CD14-positive monocyte (primary cell): ENCODE data around the gene MACROD2. TPM values are rescaled to one million over a fixed set of nuclear protein-coding genes. Genes with fewer than 3 reads are reported as not detected.

Source experiments
- DNase-seq, 3 donors: peaks; one replicate each; pipeline ENCODE4 v3.0.0-alpha.2; 2011 to 2022
- H2AFZ ChIP-seq: 2 replicates; pipeline ENCODE4 v1.6.0; 2012; ENCODE audit warnings: mild to moderate bottlenecking, low read depth, low read length, inconsistent platforms; ENCODE audit not compliant: insufficient read depth, poor library complexity, severe bottlenecking
- H3K27ac ChIP-seq, 2 donors: 1 replicate in 1 of 2; 2 replicates in 1 of 2; pipeline ENCODE4 v1.5.1; 2012 to 2013; ENCODE audit warnings: low read length in 2 of 2, control low read depth in 1 of 2, inconsistent platforms in 1 of 2, low read depth in 1 of 2, mild to moderate bottlenecking in 1 of 2
- H3K27me3 ChIP-seq, 2 donors: one replicate each; pipeline versions ENCODE4 v1.6.0 to v1.6.1; 2011 to 2013; ENCODE audit warnings: low read length in 2 of 2; ENCODE audit not compliant: control insufficient read depth in 2 of 2, insufficient read depth in 2 of 2
- H3K36me3 ChIP-seq, 2 donors: replicated peaks in 1 of 2; 1 replicate in 1 of 2; 2 replicates in 1 of 2; pipeline versions ENCODE4 v1.5.1 to v1.6.1; 2012 to 2013; ENCODE audit warnings: low read length in 2 of 2, control low read depth in 1 of 2, inconsistent platforms in 1 of 2, mild to moderate bottlenecking in 1 of 2; ENCODE audit not compliant: insufficient read depth in 2 of 2, control insufficient read depth in 1 of 2
- H3K4me1 ChIP-seq, 2 donors: 1 replicate in 1 of 2; 2 replicates in 1 of 2; pipeline versions ENCODE4 v1.5.1 to v1.6.1; 2012 to 2013; ENCODE audit warnings: low read length in 2 of 2, control low read depth in 1 of 2, inconsistent platforms in 1 of 2, mild to moderate bottlenecking in 1 of 2, moderate library complexity in 1 of 2; ENCODE audit not compliant: insufficient read depth in 2 of 2, control insufficient read depth in 1 of 2
- H3K4me2 ChIP-seq: replicated peaks from 2 replicates; pipeline ENCODE3; 2012; ENCODE audit warnings: low read length, moderate library complexity, mild to moderate bottlenecking; ENCODE audit not compliant: poor library complexity, severe bottlenecking; ENCODE audit errors: extremely low read depth
- H3K4me3 ChIP-seq, 3 experiments: fragments of 200-600 bp in 1 of 3; sonication (generic) in 1 of 3; replicated peaks in 1 of 3; 1 replicate in 2 of 3; 2 replicates in 1 of 3; pipeline ENCODE4 v1.5.1; 2011 to 2013; ENCODE audit warnings: low read length in 3 of 3, mild to moderate bottlenecking in 3 of 3, control low read depth in 2 of 3, low read depth in 2 of 3, inconsistent platforms in 1 of 3, moderate library complexity in 1 of 3
- H3K79me2 ChIP-seq: 2 replicates; pipeline ENCODE4 v1.6.0; 2012; ENCODE audit warnings: mild to moderate bottlenecking, control low read depth, inconsistent platforms, low read length, moderate library complexity; ENCODE audit not compliant: insufficient read depth
- H3K9ac ChIP-seq: 2 replicates; pipeline ENCODE4 v1.6.0; 2017; ENCODE audit warnings: low read length, mild to moderate bottlenecking; ENCODE audit not compliant: insufficient read depth, poor library complexity, severe bottlenecking
- H3K9me3 ChIP-seq, 2 donors: replicated peaks in 1 of 2; 1 replicate in 1 of 2; 2 replicates in 1 of 2; pipeline versions ENCODE4 v1.5.1 to v1.6.1; 2012 to 2013; ENCODE audit warnings: low read length in 2 of 2, control low read depth in 1 of 2; ENCODE audit not compliant: control insufficient read depth in 1 of 2, insufficient read depth in 1 of 2
- H4K20me1 ChIP-seq: 2 replicates; pipeline ENCODE4 v1.6.0; 2012; ENCODE audit warnings: mild to moderate bottlenecking, low read length, control low read depth, moderate library complexity; ENCODE audit not compliant: insufficient read depth
- H3K27ac Mint-ChIP-seq, 7 donors: one replicate each; pipeline ENCODE4 v1.8.0; 2020; ENCODE audit warnings: mild to moderate bottlenecking in 7 of 7, mixed read lengths in 7 of 7, moderate library complexity in 6 of 7, inconsistent platforms in 2 of 7
- H3K27me3 Mint-ChIP-seq, 3 donors: one replicate each; pipeline ENCODE4 v1.8.0; 2021 to 2022; ENCODE audit warnings: low read depth in 3 of 3, mild to moderate bottlenecking in 3 of 3, mixed read lengths in 3 of 3, moderate library complexity in 3 of 3, inconsistent platforms in 1 of 3
- H3K36me3 Mint-ChIP-seq, 2 donors: one replicate each; pipeline ENCODE4 v1.8.0; 2020; ENCODE audit warnings: mixed read lengths in 2 of 2, inconsistent platforms in 1 of 2, mild to moderate bottlenecking in 1 of 2
- H3K4me1 Mint-ChIP-seq: one replicate; pipeline ENCODE4 v1.8.0; 2020; ENCODE audit warnings: mild to moderate bottlenecking, mixed read lengths
- H3K4me3 Mint-ChIP-seq, 2 donors: one replicate each; pipeline ENCODE4 v1.8.0; 2020; ENCODE audit warnings: mild to moderate bottlenecking in 2 of 2, mixed read lengths in 2 of 2, moderate library complexity in 1 of 2
- H3K9me3 Mint-ChIP-seq, 7 donors: one replicate each; pipeline ENCODE4 v1.8.0; 2020 to 2022; ENCODE audit warnings: mixed read lengths in 7 of 7, mild to moderate bottlenecking in 6 of 7, moderate library complexity in 6 of 7, inconsistent platforms in 2 of 7
- WGBS: methylation state at CpG from one replicate; pipeline ENCODE4 v1.1.5; 2013; ENCODE audit warnings: missing lambda C conversion rate; ENCODE audit not compliant: insufficient coverage; 5-methylcytosine and 5-hydroxymethylcytosine counted together
- intact Hi-C, 2 donors: fragments of 100-400 bp; cut with micrococcal nuclease; formaldehyde crosslinking; loops; one replicate each; pipeline versions ENCODE4 v1.15.0 to v1.15.1; 2023
- polyA plus RNA-seq, 3 donors: library from polyadenylated mRNA; depleted of rRNA in 1 of 3; unstranded in 2 of 3; stranded (reverse) in 1 of 3; fragments of 300-500 nt in 2 of 3; fragments of >200 nt in 1 of 3; fragmentation: Illumina TruSeq in 2 of 3; gene quantifications; 1 replicate in 2 of 3; 2 replicates in 1 of 3; pipeline ENCODE4 v1.2.3, GENCODE V29; 2012 to 2021
- TF ChIP-seq, protein P1 (sequence below): fragments of 200-600 bp; IDR thresholded peaks from one replicate; pipeline ENCODE4 v1.8.0; 2022; ENCODE audit warnings: antibody characterized with exemption, mild to moderate bottlenecking

MACROD2 gene
- polyA plus RNA-seq, 3 donors, result 0.23 TPM; not detected in 2

DNA sequence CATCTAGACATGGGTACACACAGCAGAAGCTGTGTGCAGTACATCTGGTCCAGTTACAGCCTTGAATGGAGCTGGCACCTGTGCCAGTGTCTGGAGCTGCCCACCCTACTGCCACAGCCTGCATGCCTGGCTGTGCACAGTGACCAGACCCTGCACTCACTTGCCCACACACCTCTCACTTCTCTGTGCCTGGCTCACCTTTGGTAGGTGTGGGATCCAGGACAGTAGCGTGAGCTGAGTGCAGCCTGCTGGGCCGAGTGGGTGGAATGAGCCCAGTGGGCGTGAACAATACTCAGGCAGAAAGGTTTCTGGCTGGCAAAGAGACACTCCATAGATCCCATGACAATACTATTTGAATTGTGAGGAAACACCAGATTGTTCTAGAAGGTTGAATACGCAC is 1181.6 kb downstream of the MACROD2 start:
- no peak overlapping the region for H3K4me3 Mint-ChIP-seq
- H3K27me3 ChIP-seq, result no peaks in the 10 kb centered on the region
- H3K4me2 ChIP-seq, result no peak overlapping the region
- no peak overlapping the region for H3K4me3 ChIP-seq
- WGBS, result no CpG with 5 or more reads among the region's 4 CpGs
- no peak overlapping the region for H3K27ac ChIP-seq
- no peaks in the 10 kb centered on the region for H3K36me3 Mint-ChIP-seq
- no peak for DNase-seq
- H3K36me3 ChIP-seq, result no peaks in the 10 kb centered on the region
- no peaks in the 10 kb centered on the region for H3K4me1 Mint-ChIP-seq
- H3K27ac Mint-ChIP-seq, result no peak overlapping the region
- H3K79me2 ChIP-seq, result no peaks in the 10 kb centered on the region
- H4K20me1 ChIP-seq, result no peaks in the 10 kb centered on the region
- peaks cover 11 to 20% of the 10 kb centered on the region in 2 donors for H3K9me3 ChIP-seq
- no peak overlapping the region for H3K9ac ChIP-seq
- intact Hi-C loops, result no loop called here
- no peak overlapping the region for H2AFZ ChIP-seq
- peaks cover 12 to 24% (median 13%) of the 10 kb centered on the region in 7 donors for H3K9me3 Mint-ChIP-seq
- H3K27me3 Mint-ChIP-seq, result no peaks in the 10 kb centered on the region
- H3K4me1 ChIP-seq, result no peaks in the 10 kb centered on the region
- TF ChIP-seq, protein P1, sequence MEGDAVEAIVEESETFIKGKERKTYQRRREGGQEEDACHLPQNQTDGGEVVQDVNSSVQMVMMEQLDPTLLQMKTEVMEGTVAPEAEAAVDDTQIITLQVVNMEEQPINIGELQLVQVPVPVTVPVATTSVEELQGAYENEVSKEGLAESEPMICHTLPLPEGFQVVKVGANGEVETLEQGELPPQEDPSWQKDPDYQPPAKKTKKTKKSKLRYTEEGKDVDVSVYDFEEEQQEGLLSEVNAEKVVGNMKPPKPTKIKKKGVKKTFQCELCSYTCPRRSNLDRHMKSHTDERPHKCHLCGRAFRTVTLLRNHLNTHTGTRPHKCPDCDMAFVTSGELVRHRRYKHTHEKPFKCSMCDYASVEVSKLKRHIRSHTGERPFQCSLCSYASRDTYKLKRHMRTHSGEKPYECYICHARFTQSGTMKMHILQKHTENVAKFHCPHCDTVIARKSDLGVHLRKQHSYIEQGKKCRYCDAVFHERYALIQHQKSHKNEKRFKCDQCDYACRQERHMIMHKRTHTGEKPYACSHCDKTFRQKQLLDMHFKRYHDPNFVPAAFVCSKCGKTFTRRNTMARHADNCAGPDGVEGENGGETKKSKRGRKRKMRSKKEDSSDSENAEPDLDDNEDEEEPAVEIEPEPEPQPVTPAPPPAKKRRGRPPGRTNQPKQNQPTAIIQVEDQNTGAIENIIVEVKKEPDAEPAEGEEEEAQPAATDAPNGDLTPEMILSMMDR, result no peak

- H3K9me3 ChIP-seq, result peaks cover 11 to 20% of the 10 kb centered on the region in 2 donors
- H3K36me3 ChIP-seq, result no peaks in the 10 kb centered on the region
- H2AFZ ChIP-seq, result no peak overlapping the region
- H3K79me2 ChIP-seq, result no peaks in the 10 kb centered on the region
- no peaks in the 10 kb centered on the region for H4K20me1 ChIP-seq
- H3K4me3 ChIP-seq, result no peak overlapping the region
- no peak overlapping the region for H3K27ac ChIP-seq
- TF ChIP-seq, protein P1, result no peak
- Mint-ChIP-seq H3K27ac (no peak overlapping the region), H3K36me3 (no peaks in the 10 kb centered on the region), H3K4me3 (no peak overlapping the region), H3K27me3 (no peaks in the 10 kb centered on the region), H3K9me3 (peaks cover 9 to 24% (median 13%) of the 10 kb centered on the region in 7 donors), H3K4me1 (no peaks in the 10 kb centered on the region)
- H3K4me1 ChIP-seq, result no peaks in the 10 kb centered on the region
- no peak overlapping the region for H3K4me2 ChIP-seq
- no peak overlapping the region for H3K9ac ChIP-seq
- DNase-seq, result no peak
- H3K27me3 ChIP-seq, result no peaks in the 10 kb centered on the region
- intact Hi-C loops, result no loop called here
Observed at GRCh38 chr20:15178581-15178980, 1183.3 kb downstream of the MACROD2 start.
